Activated CD4-positive, CD25-positive, alpha-beta regulatory T cell (primary cell): ENCODE results near the gene ASB7.

ENCODE experiments used
- DNase-seq, 4 experiments: peaks; one replicate each; lab custom pipeline; 2025; lab: John Stamatoyannopoulos, UW

The ASB7 gene

DNA sequence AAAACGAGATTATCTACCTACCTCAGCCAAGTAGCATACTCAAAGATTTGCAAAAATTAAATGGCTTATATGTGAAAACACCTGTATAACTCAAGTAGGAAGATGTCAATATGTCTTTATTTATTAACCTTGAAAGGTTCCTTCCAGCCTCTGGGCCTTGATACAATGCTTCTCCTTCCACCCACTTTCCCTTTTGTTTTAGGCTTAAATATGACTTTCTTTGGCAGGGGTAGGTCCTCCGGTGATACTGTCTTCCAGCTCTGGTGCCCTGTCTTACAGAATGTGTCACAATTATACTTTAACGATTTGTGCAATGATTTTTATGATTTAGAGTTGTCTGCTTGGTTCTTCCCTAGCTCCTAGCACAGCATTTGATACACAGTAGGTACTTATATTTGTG, 4.5 kb upstream of the ASB7 start:
- no peak for DNase-seq

DNA sequence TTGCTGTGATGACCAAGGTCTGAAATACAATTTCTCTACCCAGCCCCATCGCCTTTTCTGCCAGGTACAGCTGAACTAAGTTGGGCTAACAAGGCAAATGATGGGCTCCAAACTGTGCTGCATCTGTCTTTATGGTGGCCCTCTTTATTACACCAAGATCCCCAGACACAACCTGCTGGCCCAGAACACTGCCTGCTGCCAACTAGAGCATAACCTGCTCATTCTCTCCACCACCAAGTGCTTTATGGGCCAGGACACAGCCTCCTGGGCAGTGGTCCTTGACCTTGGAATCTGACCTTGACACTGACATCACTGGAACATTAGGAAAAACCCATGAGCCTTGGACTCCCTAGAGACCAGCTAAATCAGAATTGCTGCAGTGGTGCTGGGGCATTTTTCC, 3.7 kb upstream of the ASB7 start:
- DNase-seq: no peak

DNA sequence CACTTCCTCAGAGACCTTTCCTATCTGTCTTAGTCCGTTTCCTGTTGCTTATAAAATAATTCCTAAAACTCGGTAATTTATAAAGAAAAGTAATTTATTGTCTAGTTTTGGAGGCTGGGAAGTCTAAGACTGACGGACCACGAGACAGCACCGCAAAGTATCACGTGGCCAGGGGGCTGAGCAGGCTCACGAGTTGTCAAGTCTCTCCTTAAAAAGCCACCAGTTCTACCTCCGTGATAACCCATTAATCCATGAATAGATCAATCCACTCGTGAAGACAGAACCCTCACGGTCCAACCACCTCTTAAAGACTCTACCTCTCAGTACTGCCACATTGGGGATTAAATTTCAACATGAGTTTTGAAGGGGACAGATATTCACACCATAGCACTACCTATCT, 1.2 kb upstream of the ASB7 start:
- DNase-seq: no peak

- DNase-seq: no peak
Measured at GRCh38 chr15:100601617-100602063, 749 bp upstream of the ASB7 start.

GRCh38 chr15:100602823-100603393, 519 bp downstream of the ASB7 start:
- DNase-seq: peak in 2 of 4 experiments; percentile 11 to 17

- no peak for DNase-seq
Measured at GRCh38 chr15:100612539-100612938, 10.2 kb downstream of the ASB7 start.

DNA sequence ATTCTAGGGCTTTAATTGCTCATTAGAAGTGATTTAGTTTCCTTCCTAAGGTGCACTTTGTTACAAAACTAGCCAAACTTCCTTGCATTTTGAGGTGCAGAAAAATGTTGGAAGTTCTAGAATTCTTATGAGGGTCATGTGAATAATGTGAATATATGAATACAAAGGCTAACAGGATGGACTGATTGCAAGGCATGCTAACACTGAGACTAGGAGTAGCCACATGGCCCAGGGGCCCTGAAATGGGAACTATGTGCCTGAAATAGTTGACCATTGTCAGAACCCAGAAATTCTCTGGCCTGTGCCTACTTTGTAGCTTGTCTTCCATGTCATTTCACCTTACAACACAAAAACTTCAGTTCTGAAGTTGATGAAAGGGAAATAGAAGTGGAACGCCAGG, 10.8 kb downstream of the ASB7 start:
- no peak for DNase-seq

DNA sequence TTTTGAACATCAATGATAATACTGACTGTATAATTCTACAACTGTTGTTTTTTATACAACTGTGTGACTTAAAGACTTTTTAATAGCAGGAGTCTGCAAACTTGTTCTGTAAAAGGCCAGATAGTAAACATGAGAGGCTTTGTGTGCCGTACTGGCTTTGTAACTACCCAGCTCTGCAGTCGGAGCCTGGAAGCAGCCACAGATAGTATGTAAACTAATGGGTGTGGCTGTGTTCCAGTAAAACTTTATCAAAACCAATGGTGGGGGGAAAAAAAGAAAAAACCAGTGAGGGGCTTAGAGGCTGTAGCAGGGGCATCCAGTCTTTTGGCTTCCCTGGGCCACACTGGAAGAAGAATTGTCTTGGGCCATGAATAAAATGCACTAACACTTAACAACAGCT, 11.9 kb downstream of the ASB7 start:
- DNase-seq: no peak

DNA sequence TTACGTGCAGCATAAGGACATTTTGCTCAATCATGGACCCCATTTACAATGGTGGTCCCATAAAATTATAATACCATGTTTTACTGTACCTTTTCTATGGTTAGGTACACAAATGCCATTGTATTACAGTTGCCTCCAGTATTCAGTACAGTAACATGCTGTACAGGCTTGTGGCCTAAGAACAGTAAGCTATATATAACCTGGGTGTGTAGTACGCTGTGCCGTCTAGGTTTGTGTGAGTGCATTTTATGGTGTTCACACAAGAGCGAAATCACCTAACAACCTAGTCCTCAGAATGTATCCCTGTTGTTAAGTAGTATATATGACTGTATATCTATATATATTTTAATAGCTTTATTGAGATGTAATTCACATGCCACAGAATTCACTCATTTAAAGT, 12.5 kb downstream of the ASB7 start:
- DNase-seq: no peak

DNA sequence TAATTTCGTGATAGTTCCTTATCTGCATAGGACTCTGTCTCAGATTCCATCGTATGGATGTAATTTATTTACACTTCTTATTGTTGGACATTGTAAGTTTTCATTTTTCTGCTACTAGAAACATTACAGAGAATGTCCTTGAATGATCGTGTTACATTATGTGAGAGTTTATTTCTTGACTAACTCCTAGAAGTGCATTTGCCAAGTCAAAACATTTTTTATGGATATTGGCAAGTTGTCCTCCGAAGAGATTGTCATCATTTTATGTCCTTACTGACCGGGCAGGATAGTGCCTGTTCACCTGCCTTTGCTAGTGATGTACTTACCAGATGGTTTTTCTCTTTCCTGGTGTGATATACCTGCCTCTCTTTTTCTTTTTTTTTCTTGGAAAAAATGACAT, 13.4 kb downstream of the ASB7 start:
- DNase-seq: no peak

GRCh38 chr15:100616700-100617099, 14.3 kb downstream of the ASB7 start:
- no peak for DNase-seq

- no peak for DNase-seq
Measured at GRCh38 chr15:100623301-100623700, 20.9 kb downstream of the ASB7 start.

DNA sequence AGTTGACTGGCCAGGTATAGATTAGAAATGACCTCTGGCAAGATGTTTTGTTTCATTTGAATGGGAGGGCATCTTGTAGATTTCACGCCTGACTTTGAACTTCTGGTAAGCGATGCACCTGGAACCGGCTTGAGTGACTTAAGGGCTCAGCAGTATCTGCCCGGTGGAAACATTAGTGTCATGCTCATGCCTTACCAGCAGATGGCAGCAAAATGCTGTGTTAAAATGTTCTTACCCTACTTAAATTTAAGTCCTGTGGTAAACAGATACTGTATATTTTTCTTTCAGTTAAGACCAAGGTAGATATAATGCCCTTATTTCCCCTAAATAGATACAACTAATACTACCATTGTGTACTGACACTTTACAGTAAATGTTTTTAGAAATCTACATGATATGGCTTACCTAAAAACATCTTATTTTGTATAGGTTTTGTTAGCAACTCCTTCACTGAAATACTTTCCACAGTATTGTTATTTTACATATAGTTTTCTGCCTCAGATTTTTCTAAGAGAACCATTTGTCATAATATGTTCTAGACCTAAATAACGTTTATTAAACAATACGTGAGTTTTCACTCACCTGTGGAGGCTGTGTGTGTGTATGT, 25.5 kb downstream of the ASB7 start:
- peak; percentile 14 to 25 (median 22) for DNase-seq

DNA sequence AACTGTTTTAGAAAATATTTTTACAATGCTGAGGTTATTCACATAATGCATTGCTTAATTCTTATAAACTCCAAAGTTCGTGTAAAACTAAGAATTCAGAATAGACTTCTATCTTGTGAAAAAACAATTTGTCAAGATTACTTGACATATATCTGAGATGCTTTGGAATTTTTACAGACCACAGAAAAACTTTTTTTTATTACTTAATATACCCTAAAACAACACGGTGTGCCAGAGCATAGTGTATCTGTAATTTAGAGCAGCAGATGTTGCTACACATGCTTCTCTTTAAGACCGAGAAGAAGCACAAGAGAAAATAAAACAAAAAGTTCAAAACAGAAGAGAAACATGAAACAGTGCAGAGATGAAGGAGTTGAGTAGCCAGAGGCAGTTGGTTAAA, 26.4 kb downstream of the ASB7 start:
- no peak for DNase-seq

- DNase-seq: no peak
Measured at GRCh38 chr15:100631831-100632230, 29.4 kb downstream of the ASB7 start.

- no peak for DNase-seq
Measured at GRCh38 chr15:100633763-100634075, 31.3 kb downstream of the ASB7 start.

DNA sequence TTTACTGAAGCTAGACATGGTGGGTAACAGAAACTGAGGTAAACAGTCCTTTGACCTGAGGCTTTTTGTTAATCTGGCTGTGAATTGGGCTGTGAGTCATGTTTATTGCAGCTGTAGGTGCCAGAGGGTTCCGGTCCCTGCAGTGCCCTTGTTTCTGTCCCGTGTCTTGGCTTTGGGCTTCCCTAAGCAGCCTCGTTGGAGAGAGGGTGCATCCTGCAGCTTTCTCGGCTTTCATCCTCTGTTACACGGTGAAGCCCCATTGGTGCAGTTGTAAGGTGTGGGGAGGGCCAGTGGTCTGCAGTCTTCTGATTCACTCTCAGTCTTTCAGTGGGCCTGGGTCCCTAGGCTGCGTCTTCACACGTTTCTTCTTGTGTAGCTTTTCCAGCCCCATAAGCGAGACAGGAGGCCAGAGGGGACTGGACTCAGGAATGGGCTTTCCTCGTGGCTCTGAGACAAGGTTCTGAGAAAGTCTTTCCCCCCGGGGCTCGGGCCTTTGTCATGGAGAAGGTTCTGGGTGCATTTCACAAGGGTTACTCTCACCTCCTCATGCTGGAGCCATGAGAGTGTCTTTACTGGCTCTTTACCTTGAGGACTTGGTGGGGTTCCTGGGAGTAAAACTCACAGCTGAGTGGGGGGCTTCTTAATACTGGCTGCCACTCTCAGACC, 33.1 kb downstream of the ASB7 start:
- no peak for DNase-seq

DNA sequence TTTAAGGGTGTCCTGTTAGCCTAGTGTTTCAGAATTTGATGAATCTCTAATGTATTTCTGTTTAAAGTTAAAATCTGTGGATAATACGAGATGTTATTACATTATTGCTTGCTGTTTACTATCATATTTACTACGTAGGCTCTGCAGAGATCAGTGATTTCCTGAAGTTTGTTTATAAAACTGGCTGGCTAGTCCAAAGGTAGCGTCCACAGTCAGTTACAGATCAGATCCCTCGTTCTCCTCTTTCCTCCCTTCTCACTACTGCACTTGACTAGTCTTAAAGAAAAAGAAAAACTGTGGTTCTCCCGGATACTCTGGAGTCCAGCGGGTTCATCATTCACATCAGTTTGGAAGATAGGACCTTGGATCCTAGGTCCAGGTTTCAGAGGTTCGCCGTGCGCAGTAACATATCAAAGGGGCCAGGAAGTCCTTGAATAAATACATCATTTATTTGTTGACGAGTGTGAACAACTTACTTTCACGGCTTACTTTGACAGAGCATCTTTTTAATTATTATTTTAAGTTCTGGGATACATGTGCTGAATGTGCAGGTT, 35.9 kb downstream of the ASB7 start:
- no peak for DNase-seq

DNA sequence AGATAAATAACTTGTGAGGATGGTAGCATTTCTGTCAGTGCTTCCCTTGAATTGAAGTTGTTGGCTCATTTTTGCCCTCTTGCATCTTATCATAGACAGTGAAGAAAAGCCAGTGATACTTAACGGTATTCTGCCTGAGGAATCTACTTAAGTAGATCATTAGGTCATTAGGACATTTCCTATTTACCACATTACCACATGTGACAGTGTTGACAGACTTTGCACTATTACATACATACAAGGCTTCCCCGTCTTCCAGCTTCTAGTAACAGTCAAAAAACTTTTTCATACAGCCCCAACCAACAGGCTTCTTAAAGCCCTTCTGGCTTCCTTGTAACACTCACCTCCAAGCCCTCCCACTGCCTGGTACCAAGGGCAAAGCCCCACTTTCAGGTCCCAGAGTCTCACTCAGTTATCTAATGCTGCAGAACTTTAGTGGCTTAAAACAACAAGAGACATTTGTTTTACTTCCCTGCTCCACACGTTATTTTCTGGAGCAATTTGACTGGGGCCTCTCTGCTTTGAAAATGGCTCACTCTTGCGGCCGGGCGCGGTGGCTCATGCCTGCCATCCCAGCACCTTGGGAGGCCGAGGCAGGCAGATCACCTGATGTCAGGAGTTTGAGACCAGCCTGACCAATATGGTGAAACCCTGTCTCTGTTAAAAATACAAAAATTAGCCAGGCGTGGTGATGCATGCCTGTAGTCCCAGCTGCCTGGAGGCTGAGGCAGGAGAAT, 40.0 kb downstream of the ASB7 start:
- DNase-seq: no peak

DNA sequence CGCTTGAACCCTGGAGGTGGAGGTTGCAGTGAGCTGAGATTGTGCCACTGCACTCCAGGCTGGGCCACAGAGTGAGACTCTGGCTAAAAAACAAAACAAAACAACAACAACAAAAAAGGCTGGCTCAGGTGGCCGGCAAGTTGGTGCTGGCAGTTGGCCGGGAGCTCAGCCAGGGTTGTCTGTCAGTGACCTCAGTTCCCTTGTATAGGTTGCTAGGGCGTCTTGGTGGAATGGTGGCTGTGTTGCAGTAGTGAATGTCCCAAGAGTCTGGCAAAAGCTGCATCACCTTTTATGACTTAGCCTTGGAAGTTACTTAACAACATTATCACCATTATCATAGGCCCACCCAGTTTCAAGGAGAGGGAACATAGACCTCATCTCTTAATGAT, 40.6 kb downstream of the ASB7 start:
- no peak for DNase-seq

GRCh38 chr15:100645671-100646070, 43.3 kb downstream of the ASB7 start:
- no peak for DNase-seq

DNA sequence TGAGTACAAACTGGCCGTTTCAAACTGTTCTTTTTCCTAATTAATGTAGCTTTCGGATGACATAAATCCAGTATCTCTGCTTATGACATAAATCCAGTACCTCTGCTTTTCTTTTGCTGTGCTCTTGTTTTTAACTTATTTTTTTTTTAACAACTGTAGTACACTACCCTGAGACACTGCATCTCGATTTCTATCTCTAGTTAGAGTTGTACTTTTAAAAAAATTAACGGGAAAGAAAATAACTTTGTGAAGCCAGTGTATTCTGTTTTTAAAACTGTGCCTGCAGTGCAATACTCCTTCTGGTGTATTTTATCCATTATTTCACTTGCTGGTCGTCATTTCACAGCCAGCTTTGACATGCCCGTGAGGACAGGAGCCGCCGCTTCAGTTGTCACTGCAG, 46.6 kb downstream of the ASB7 start:
- no peak for DNase-seq

GRCh38 chr15:100650685-100651084, 48.3 kb downstream of the ASB7 start:
- DNase-seq: no peak
